Activated naive CD8-positive, alpha-beta T cell treated with anti-CD3 and anti-CD28 coated beads for 36 hours (primary cell): Measurements from ENCODE around the gene ALLC. TPM values are rescaled to one million over a fixed set of nuclear protein-coding genes. Genes with fewer than 3 reads are reported as not detected.

Experiments used
- DNase-seq: peaks from one replicate; pipeline ENCODE4 v3.0.0; 2021
- H3K27ac Mint-ChIP-seq: one replicate; pipeline ENCODE4 v1.8.0; 2022; ENCODE audit warnings: mild to moderate bottlenecking, moderate library complexity, mixed read lengths
- H3K27me3 Mint-ChIP-seq: one replicate; pipeline ENCODE4 v1.8.0; 2022; ENCODE audit warnings: mild to moderate bottlenecking, mixed read lengths
- H3K36me3 Mint-ChIP-seq: one replicate; pipeline ENCODE4 v1.8.0; 2021; ENCODE audit warnings: mild to moderate bottlenecking, mixed read lengths
- H3K4me1 Mint-ChIP-seq: one replicate; pipeline ENCODE4 v1.8.0; 2021; ENCODE audit warnings: mixed read lengths
- H3K4me3 Mint-ChIP-seq: one replicate; pipeline ENCODE4 v1.8.0; 2022; ENCODE audit warnings: mild to moderate bottlenecking, moderate library complexity, mixed read lengths
- H3K9me3 Mint-ChIP-seq: one replicate; pipeline ENCODE4 v1.8.0; 2022; ENCODE audit warnings: mixed read lengths
- total RNA-seq, 2 experiments: library from RNA; stranded (reverse); gene quantifications; one replicate each; pipeline ENCODE4 v1.2.3, GENCODE V29; 2021

The ALLC gene
- total RNA-seq, 2 experiments from 2014 or later, result not detected

DNA sequence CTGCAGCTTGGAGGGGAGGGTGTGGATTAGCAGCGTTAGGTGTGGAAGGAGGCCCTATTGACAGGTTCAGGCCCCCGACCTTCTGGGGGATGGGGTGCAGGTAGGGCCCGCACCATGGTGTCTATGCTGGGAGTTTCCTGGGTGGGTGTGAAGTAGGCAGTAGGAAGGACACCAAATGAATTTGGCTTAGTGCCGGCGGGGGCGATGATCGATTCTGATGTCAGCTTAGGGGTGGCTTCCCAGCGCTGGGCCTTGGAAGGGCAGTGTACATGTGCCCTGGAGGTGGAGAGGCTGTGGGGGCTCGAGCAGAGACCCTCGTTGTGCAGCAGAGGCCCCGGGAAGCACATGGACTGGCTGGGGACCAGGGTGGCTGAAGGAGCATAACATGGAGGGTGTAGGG lies 67.0 kb downstream of the ALLC start:
- no peak for DNase-seq
- Mint-ChIP-seq H3K9me3 (peaks cover 13% of the 10 kb centered on the region), H3K4me1 (peaks cover 5% of the 10 kb centered on the region), H3K4me3 (no peak overlapping the region), H3K36me3 (no peaks in the 10 kb centered on the region), H3K27me3 (peaks cover 19% of the 10 kb centered on the region), H3K27ac (no peak overlapping the region)

DNA sequence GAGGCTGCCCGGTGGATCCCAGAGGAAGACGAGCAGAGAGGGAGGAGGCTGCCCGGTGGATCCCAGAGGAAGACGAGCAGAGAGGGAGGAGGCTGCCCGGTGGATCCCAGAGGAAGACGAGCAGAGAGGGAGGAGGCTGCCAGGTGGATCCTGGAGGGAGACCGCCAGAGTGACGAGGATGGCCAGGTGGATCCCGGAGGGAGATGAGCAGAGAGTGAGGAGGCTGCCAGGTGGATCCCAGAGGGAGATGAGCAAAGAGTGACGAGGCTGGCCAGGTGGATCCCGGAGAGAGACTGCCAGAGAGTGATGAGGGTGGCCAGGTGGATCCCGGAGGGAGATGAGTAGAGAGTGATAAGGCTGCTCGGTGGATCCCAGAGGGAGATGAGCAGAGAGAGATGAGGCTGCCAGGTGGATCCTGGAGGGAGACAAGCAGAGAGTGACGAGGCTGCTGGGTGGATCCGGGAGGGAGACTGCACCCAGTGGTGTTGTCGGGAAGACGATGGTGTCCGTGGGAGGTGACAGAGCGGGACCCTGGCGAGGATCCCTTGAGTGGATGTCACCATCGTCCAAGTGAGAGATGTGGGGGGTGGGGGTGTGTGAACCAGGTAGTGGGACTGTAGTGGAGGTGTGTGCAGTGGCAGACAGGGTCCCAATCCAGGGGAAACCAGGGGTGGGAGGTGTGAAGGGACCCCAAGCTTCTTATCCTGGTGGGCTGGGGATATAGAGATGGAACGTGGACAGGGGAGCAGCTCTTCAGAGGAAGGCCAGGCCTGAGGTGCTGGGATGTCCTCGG lies 67.7 kb downstream of the ALLC start:
- Mint-ChIP-seq H3K4me1 (peaks cover 5% of the 10 kb centered on the region), H3K4me3 (no peak overlapping the region), H3K9me3 (peaks cover 8% of the 10 kb centered on the region), H3K27ac (no peak overlapping the region), H3K36me3 (no peaks in the 10 kb centered on the region), H3K27me3 (peaks cover 19% of the 10 kb centered on the region)
- no peak for DNase-seq

DNA sequence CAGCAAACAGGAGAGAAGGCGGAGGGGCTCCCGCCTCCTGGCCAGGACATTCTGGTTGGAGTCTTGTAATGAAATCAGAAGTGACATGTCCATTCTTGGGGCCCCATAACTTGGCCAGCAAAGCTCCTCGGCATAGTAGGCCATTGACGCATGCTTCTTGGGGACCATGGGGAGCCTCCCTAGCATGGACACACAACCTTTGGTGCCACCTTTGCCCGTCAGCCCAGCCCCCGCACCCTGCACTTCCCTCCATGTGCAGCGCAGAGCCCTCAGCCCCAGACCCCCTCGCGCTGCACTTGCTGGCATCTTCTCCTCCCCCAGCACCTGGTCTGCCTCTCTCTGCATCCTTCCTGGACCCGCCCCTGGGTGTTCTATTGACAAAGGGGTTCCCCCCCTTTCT lies 68.5 kb downstream of the ALLC start:
- H3K9me3 Mint-ChIP-seq, result peaks cover 2% of the 10 kb centered on the region
- no peak overlapping the region for H3K4me3 Mint-ChIP-seq
- no peak overlapping the region for H3K27ac Mint-ChIP-seq
- H3K4me1 Mint-ChIP-seq, result peaks cover 5% of the 10 kb centered on the region
- no peaks in the 10 kb centered on the region for H3K36me3 Mint-ChIP-seq
- peaks cover 16% of the 10 kb centered on the region for H3K27me3 Mint-ChIP-seq
- DNase-seq, result no peak

DNA sequence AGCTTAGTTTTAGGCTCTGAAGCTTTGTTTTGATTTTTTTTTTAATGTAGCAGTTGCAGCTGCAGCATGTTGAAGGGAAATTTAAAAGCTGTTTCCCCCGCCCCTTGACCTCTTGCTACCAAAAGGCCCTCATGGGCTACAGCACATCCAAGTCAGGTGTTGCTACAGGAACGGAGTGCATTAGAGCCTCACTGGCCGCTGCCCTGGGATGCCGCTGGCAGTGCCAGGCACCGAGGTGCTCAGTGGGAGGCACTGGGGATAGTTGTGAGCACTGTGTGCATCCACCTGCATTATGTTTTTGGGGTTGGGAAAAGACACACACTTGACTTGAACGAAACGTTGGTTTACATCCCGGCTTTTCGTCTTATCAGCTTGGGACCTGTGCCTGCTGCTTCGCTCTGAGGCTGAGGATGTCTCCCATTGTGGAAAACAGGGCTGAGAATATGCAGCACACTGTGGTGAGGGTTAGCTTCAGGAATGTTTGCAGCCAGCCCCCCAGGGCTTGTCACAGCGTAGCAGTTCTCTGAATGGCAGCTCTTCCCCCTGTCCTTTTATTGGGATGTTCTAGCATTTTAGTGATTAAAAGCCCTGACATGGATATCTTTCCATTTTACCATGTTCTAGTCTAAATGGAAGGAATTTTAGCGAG lies 69.5 kb downstream of the ALLC start:
- Mint-ChIP-seq H3K4me1 (peaks cover 5% of the 10 kb centered on the region), H3K4me3 (no peak overlapping the region), H3K36me3 (no peaks in the 10 kb centered on the region), H3K9me3 (no peaks in the 10 kb centered on the region), H3K27ac (no peak overlapping the region), H3K27me3 (peaks cover 16% of the 10 kb centered on the region)
- DNase-seq, result no peak

DNA sequence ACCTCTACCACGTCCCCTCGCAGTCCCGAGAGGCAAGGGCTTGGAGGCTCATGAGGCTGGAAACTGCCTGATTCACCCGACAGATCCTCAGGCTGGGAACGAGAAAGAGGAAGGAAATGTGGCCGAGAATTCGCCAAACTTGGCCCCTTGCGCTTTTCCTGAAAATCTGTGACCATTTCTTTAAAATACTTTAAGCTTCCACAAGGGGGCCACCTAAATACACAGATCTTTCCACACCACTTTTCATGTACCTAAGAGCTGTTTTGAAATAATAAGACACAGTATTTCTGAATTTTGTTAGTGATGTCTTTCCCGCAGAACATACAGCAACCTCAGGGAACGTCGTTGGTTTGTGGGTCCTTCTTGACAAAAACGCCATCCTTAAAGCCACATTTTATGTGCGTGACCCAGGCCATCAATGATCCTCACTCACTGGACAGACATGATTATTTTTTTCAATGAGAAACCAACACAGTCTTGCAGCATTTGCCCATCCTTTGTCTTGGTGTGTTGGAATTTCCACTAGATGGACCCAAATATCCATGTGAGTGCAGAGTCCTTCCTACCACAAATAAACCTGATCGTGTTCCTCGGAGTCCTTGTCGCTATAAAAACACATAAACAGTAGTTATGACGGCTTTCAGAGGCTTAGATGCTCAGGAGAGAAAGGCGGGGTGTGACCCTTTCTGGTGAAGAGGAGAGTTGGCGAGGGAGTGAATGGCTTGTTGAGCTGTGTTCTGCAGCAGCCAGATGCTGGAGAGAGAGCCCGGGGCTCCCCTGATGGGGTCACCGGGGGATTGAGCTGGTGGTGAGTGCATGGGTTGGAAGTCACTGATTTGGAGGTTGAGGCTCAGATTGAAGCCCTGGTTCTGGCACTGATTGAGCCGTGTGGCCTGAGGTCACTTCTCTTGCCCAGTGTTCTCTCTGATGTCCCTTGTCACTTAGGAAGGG lies 70.4 kb downstream of the ALLC start:
- Mint-ChIP-seq H3K27me3 (peaks cover 16% of the 10 kb centered on the region), H3K4me3 (no peak overlapping the region), H3K4me1 (peaks cover 5% of the 10 kb centered on the region), H3K36me3 (no peaks in the 10 kb centered on the region), H3K27ac (no peak overlapping the region), H3K9me3 (no peaks in the 10 kb centered on the region)
- DNase-seq, result no peak

DNA sequence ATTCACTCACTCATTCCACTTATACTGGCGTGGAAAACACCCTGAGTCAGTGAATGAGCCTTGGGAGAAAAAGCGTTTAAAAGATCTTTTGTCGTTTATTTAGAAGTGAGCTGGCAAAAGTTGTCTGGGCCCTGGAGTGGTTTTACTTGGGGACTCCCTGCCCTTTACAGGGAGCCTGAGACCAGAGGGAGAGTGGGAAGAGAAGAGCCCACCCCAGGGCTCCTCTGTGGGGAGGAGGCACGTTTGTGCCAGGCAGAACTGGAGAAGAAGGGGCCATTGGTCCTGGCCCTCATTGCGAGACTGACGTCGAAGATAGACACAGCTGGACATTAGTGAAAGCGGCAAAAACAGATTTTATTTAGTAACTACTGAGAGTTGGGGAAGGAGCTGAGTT lies 71.1 kb downstream of the ALLC start:
- H3K27ac Mint-ChIP-seq, result no peak overlapping the region
- H3K36me3 Mint-ChIP-seq, result no peaks in the 10 kb centered on the region
- no peak for DNase-seq
- H3K27me3 Mint-ChIP-seq, result peaks cover 17% of the 10 kb centered on the region
- no peaks in the 10 kb centered on the region for H3K9me3 Mint-ChIP-seq
- H3K4me1 Mint-ChIP-seq, result peaks cover 5% of the 10 kb centered on the region
- H3K4me3 Mint-ChIP-seq, result no peak overlapping the region

DNA sequence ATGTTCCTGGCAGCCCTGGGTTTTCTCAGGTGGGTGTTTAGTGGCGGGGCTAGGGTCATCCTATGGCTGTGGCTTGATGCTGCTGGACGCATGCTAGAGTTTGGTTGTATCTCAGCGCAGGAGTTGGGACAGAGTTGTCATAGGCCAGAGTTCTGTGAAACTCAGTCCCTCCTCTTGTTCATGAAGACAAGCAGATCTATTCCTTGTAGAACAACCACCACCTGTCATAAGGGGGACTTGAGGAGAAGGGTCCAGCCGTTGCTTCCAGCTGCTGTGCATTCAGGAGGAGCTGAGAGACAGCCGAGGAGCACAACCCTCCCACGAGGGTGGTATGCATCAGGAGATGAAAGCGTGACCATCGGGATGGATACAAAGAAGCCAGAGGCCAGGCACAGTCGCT lies 71.8 kb downstream of the ALLC start:
- no peak for DNase-seq
- Mint-ChIP-seq H3K9me3 (no peaks in the 10 kb centered on the region), H3K4me1 (peaks cover 5% of the 10 kb centered on the region), H3K27ac (no peak overlapping the region), H3K27me3 (peaks cover 20% of the 10 kb centered on the region), H3K36me3 (no peaks in the 10 kb centered on the region), H3K4me3 (no peak overlapping the region)

DNA sequence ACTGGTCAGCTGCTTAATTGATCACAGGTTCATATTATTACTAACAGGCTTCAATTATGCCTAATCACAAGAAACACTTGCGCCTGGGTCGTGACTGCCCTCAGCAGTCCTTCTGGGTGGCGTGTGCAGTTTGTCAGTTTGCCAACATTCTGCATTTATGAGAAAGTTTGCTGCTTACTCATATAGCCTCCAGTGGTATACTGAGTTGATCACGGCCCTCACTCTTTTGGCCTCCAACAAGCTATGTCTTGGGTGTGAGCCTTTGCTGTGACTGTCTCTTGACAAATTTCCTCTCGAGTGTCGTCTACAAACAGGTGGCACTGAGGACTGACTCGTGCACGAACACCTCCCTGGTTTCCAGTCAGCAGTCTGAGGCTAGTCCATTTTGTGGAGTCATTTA lies 72.6 kb downstream of the ALLC start:
- Mint-ChIP-seq H3K27ac (no peak overlapping the region), H3K36me3 (no peaks in the 10 kb centered on the region), H3K9me3 (no peaks in the 10 kb centered on the region), H3K4me1 (peaks cover 5% of the 10 kb centered on the region), H3K27me3 (peaks cover 17% of the 10 kb centered on the region), H3K4me3 (no peak overlapping the region)
- DNase-seq, result no peak

DNA sequence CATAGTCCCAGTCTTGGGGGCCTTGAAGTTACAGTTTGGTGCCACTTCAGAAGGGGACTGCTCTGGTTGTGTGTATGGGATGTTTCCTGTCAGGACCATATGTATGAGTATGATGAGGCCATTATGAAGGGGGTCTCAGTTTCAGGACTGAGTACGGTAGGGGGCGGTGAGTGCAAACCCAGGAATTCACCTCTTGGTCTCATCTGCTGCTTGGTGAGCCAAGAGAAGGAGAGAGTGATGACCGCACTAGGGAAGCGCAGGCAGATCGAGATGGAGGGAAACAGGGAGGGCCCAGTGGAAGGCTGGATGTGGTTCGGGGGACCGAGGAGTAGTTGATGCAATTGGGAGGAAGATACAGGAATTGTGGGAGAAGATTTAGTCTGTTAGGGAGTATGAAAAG lies 73.8 kb downstream of the ALLC start:
- peaks cover 5% of the 10 kb centered on the region for H3K4me1 Mint-ChIP-seq
- no peak overlapping the region for H3K27ac Mint-ChIP-seq
- DNase-seq, result no peak
- H3K36me3 Mint-ChIP-seq, result no peaks in the 10 kb centered on the region
- H3K4me3 Mint-ChIP-seq, result no peak overlapping the region
- H3K27me3 Mint-ChIP-seq, result peaks cover 17% of the 10 kb centered on the region
- no peaks in the 10 kb centered on the region for H3K9me3 Mint-ChIP-seq

DNA sequence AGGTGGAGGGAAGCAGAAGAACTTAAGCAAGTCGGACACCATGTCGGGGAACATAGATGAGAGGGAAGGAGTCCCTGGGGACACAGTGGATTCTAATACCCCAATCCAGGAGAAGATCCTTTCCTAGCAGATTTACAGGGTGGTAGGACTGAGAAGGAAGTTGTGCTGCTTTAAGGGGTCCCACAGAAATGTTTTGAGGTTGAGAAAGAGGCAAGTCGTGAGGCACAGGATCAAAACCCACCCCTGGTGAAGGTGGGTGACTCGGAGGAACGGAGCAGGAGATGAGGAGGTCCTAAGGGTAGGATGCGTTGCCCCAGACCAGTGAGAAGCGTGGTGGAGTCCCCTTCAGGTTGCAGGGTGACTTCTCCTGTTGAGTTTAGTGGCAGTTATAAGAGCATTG lies 78.1 kb downstream of the ALLC start:
- no peaks in the 10 kb centered on the region for H3K36me3 Mint-ChIP-seq
- no peaks in the 10 kb centered on the region for H3K4me1 Mint-ChIP-seq
- no peaks in the 10 kb centered on the region for H3K9me3 Mint-ChIP-seq
- H3K4me3 Mint-ChIP-seq, result no peak overlapping the region
- H3K27me3 Mint-ChIP-seq, result peaks cover 18% of the 10 kb centered on the region
- H3K27ac Mint-ChIP-seq, result no peak overlapping the region
- no peak for DNase-seq

DNA sequence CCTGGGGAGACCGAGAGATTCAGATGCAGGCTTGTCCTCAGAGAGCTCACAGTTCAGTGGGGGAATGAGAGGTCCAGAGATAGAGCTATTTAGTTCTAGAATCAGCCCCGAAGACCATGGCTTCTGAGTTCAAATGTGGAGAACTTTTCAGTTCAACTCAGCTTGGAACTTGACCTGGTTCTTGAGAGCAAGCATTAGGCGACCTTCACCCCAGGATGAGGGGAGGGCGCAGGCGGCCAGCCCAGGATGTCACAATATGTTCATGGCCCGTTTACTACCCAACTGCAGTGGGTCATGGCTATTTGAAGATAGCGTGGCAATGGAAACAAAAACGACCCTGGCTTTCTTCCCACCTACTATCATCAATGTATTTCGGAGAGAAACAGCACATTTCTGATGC lies 79.1 kb downstream of the ALLC start:
- Mint-ChIP-seq H3K27me3 (peaks cover 27% of the 10 kb centered on the region), H3K4me1 (no peaks in the 10 kb centered on the region), H3K27ac (no peak overlapping the region), H3K9me3 (no peaks in the 10 kb centered on the region), H3K36me3 (no peaks in the 10 kb centered on the region), H3K4me3 (no peak overlapping the region)
- no peak for DNase-seq

DNA sequence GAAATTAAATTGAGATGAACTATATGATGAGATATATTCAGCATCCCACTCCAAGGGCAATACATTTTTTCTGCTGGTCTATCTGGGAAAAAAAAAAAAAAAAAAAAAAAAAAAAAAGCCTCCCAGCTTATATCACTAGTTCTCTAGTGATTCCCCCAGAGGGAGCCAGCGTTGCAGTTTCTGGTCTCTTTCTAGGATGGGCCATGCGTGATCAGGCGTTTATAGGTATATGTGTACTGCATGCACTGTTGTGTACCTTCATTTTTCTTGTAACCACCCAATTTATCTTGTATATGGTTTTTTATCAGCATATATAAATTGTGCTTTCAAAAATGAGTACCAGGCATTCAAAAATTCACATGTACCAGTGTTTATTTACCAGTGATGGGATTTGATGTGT lies 80.5 kb downstream of the ALLC start:
- H3K27me3 Mint-ChIP-seq, result peaks cover 29% of the 10 kb centered on the region
- no peak overlapping the region for H3K27ac Mint-ChIP-seq
- no peak overlapping the region for H3K4me3 Mint-ChIP-seq
- H3K36me3 Mint-ChIP-seq, result no peaks in the 10 kb centered on the region
- no peaks in the 10 kb centered on the region for H3K9me3 Mint-ChIP-seq
- no peaks in the 10 kb centered on the region for H3K4me1 Mint-ChIP-seq
- DNase-seq, result peak; percentile 5

DNA sequence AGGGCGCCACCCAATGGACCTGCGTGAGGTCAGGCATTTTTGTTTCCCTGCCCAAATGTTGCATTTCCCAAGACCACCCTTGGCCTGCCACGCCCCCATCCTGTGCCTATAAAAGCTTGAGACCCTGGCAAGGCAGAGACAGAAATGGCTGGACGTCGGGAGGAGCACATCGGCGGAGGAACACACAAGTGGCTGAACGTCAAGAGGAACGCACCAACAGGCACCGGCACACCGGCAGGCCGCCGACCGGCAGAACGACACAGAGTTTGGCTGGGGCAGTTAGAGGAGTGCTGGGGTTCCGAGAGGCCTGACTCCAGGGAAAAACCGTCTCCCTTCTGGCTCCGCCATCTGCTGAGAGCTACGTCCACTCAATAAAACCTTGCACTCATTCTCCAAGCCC lies 81.3 kb downstream of the ALLC start:
- no peaks in the 10 kb centered on the region for H3K9me3 Mint-ChIP-seq
- no peak for DNase-seq
- no peaks in the 10 kb centered on the region for H3K4me1 Mint-ChIP-seq
- no peaks in the 10 kb centered on the region for H3K36me3 Mint-ChIP-seq
- no peak overlapping the region for H3K4me3 Mint-ChIP-seq
- H3K27ac Mint-ChIP-seq, result no peak overlapping the region
- peaks cover 25% of the 10 kb centered on the region for H3K27me3 Mint-ChIP-seq

DNA sequence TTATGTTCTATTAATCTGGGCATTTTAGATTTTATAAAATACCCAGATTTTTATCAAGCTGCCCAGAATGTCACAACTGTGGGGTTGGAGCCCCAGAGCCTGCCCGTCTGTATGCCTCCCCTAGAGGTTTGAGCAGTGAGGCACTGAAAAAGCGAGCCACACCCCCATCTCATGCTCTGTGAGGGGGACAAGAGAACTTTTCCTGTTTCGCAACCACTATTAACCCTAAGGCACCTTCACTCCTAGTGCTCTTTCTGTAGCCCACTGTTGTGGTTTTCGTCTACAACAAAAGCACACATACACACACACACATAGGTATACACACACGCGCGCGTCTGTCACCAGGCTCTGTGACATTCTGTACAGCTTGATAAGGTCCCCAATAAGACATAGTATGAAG lies 83.4 kb downstream of the ALLC start:
- Mint-ChIP-seq H3K36me3 (no peaks in the 10 kb centered on the region), H3K9me3 (no peaks in the 10 kb centered on the region), H3K4me3 (no peak overlapping the region), H3K4me1 (no peaks in the 10 kb centered on the region), H3K27ac (no peak overlapping the region), H3K27me3 (peaks cover 21% of the 10 kb centered on the region)
- no peak for DNase-seq

DNA sequence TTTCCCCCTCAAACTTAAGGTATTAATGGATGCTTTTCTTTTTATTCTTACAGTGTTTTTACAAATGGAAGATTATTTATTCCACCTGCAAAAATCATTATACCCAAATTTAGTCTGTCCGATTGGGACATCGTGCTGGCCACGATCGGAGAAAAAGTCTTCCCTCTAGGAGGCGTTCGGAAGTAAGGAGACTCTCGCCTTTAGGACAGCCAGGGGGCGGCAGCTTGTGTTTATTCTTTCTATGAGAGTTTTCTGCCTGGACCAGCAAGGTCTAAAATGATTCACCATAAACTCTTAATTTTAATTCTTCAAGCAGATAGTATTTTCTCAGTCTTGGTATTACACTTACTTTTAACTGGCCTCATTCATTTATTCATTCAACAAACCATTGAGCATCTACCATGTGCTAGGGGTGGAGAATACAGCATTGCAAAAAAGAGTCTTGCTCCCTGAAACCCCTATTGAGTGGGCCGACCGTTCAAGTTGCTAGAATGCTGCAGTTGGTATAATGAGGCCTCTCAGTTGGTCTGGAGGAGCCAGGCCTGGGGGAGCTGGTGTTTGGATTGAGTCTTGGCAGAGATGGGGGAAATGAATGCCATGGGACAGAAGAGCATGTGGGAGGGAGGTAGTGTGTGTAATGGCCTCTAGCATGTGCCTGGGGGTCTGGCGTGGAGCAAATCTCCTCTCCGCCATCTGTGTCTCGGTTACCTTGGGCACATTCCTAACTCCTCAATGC lies 84.0 kb downstream of the ALLC start:
- Mint-ChIP-seq H3K27me3 (peaks cover 21% of the 10 kb centered on the region), H3K4me1 (no peaks in the 10 kb centered on the region), H3K9me3 (no peaks in the 10 kb centered on the region), H3K4me3 (no peak overlapping the region), H3K27ac (no peak overlapping the region), H3K36me3 (no peaks in the 10 kb centered on the region)
- DNase-seq, result no peak
